GM19455 (cell line): Measurements from ENCODE around the gene PYHIN1.

ENCODE experiments used
- ATAC-seq: cut with Tn5 transposase; IDR thresholded peaks from one replicate; pipeline ENCODE4 v1.9.1; 2021; ENCODE audit not compliant: unreplicated experiment

Gene PYHIN1

GRCh38 chr1:158931055-158931737 lies at the start of gene PYHIN1:
PYHIN1 (plus strand) TSS chr1:158931552; CDS start chr1:158936911, 5,359 bp downstream.
- no peak for ATAC-seq

GRCh38 chr1:158893654-158894053 lies 37.7 kb upstream of the PYHIN1 start:
- no peak for ATAC-seq

- no peak for ATAC-seq
Measured at GRCh38 chr1:158898722-158899121, 32.6 kb upstream of the PYHIN1 start.

GRCh38 chr1:158901623-158902022 lies 29.7 kb upstream of the PYHIN1 start:
- no peak for ATAC-seq

- ATAC-seq, result no peak
Measured at GRCh38 chr1:158916085-158916484, 15.3 kb upstream of the PYHIN1 start.

GRCh38 chr1:158924677-158925076 lies 6.7 kb upstream of the PYHIN1 start:
- no peak for ATAC-seq

- no peak for ATAC-seq
Measured at GRCh38 chr1:158930504-158930903, 848 bp upstream of the PYHIN1 start.

GRCh38 chr1:158932171-158932570 lies 819 bp downstream of the PYHIN1 start:
- no peak for ATAC-seq

GRCh38 chr1:158933621-158934020 lies 2.3 kb downstream of the PYHIN1 start:
- ATAC-seq, result no peak

GRCh38 chr1:158939180-158939579 lies 7.8 kb downstream of the PYHIN1 start:
- ATAC-seq, result no peak

GRCh38 chr1:158941317-158941716 lies 10.0 kb downstream of the PYHIN1 start:
- no peak for ATAC-seq

- no peak for ATAC-seq
Measured at GRCh38 chr1:158942490-158942889, 11.1 kb downstream of the PYHIN1 start.

GRCh38 chr1:158943059-158943458 lies 11.7 kb downstream of the PYHIN1 start:
- no peak for ATAC-seq

GRCh38 chr1:158945061-158945460 lies 13.7 kb downstream of the PYHIN1 start:
- ATAC-seq, result no peak

GRCh38 chr1:158946785-158947184 lies 15.4 kb downstream of the PYHIN1 start:
- ATAC-seq, result no peak

- ATAC-seq, result no peak
Measured at GRCh38 chr1:158951956-158952355, 20.6 kb downstream of the PYHIN1 start.

- no peak for ATAC-seq
Measured at GRCh38 chr1:158952416-158952815, 21.1 kb downstream of the PYHIN1 start.

GRCh38 chr1:158961178-158961577 lies 29.8 kb downstream of the PYHIN1 start:
- ATAC-seq, result no peak

- ATAC-seq, result no peak
Measured at GRCh38 chr1:158962983-158963382, 31.6 kb downstream of the PYHIN1 start.

GRCh38 chr1:158969166-158969565 lies 37.8 kb downstream of the PYHIN1 start:
- ATAC-seq, result no peak

- ATAC-seq, result no peak
Measured at GRCh38 chr1:158969855-158970254, 38.5 kb downstream of the PYHIN1 start.

GRCh38 chr1:158972841-158973240 lies 41.5 kb downstream of the PYHIN1 start:
- no peak for ATAC-seq

- no peak for ATAC-seq
Measured at GRCh38 chr1:158976219-158976618, 44.9 kb downstream of the PYHIN1 start.
